Lower leg skin (tissue), 3 donors: ENCODE measurements around the gene TREX2.

Experiments used
- POLR2A ChIP-seq, 2 donors: fragments of 450-650 bp; IDR thresholded peaks; one replicate each; pipeline ENCODE4 v1.6.1; 2016 to 2017; ENCODE audit warnings: antibody characterized with exemption in 2 of 2, mild to moderate bottlenecking in 1 of 2, moderate library complexity in 1 of 2
- TF ChIP-seq, protein P1 (sequence below), 3 donors: fragments of 450-650 bp; IDR thresholded peaks; one replicate each; pipeline ENCODE4 v1.5.1; 2016; ENCODE audit warnings: antibody characterized with exemption in 3 of 3, mild to moderate bottlenecking in 3 of 3, moderate library complexity in 2 of 3

DNA sequence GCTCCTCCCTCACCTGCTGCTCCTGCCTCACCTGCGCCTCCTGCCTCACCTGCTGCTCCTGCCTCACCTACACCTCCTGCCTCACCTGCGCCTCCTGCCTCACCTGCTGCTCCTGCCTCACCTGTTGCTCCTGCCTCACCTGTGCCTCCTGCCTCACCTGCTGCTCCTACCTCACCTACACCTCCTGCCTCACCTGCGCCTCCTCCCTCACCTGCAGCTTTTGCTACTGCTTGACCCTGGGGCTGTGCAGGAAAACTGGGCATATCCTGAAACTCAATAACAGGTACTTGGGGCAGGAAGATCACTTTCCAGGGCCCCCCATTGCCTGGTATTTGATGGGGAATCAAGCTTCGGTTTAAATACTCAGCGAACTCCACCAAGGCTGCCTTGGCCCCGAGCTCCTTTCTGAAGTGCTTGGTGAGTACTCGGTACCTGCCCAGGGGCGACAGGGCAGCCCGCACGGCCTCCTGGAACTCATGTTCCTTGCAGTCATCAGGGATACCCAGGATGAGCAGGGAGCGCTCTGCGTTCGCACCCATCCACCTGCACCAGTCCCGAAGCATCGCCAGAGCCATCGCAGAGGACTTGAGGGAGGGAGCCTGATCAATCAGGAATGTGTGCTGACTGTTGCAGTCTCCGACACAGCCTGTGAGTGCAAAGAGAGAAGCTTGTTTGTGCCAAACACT lies 47.4 kb downstream of the TREX2 start:
- no peak for TF ChIP-seq POLR2A (IDR thresholded peaks at IDR 0.05)
- TF ChIP-seq, protein P1, sequence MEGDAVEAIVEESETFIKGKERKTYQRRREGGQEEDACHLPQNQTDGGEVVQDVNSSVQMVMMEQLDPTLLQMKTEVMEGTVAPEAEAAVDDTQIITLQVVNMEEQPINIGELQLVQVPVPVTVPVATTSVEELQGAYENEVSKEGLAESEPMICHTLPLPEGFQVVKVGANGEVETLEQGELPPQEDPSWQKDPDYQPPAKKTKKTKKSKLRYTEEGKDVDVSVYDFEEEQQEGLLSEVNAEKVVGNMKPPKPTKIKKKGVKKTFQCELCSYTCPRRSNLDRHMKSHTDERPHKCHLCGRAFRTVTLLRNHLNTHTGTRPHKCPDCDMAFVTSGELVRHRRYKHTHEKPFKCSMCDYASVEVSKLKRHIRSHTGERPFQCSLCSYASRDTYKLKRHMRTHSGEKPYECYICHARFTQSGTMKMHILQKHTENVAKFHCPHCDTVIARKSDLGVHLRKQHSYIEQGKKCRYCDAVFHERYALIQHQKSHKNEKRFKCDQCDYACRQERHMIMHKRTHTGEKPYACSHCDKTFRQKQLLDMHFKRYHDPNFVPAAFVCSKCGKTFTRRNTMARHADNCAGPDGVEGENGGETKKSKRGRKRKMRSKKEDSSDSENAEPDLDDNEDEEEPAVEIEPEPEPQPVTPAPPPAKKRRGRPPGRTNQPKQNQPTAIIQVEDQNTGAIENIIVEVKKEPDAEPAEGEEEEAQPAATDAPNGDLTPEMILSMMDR (IDR thresholded peaks at IDR 0.05): no peak
